Measurements from ENCODE around the gene NT5DC1. TPM values are rescaled to one million over a fixed set of nuclear protein-coding genes. Genes with fewer than 3 reads are reported as not detected.
"Not testable (repeated sequence)": the region's sequence is repeated elsewhere in the genome, so short reads cannot be mapped to it uniquely, and the experiment has no call there.

Gene NT5DC1
- total and polyA plus RNA-seq, 10 of the 15 experiments (the other 5 are each of a cell fraction or from before 2014, with no cell fraction given): 40.8 to 140 (median 66.8) TPM

- Histone ChIP-seq H3K27me3 (replicated peaks in 1 of 2; ENCODE audit: control insufficient read depth in 2 of 2, insufficient read depth in 2 of 2, low read length in 1 of 2) (no peaks in the 10 kb centered on the region), H3K4me1 (ENCODE audit: control insufficient read depth, insufficient read depth, low read length) (no peaks in the 10 kb centered on the region), H3K79me2 (ENCODE audit: control insufficient read depth, insufficient read depth, low read length) (peaks cover 29% of the 10 kb centered on the region), H3K4me2 (ENCODE audit: control insufficient read depth, insufficient read depth) (no peak overlapping the region), H3K9ac (ENCODE audit: control insufficient read depth, insufficient read depth, low read length) (no peak overlapping the region), H3K9me3 (replicated peaks; ENCODE audit: control insufficient read depth, insufficient read depth, low read length) (no peaks in the 10 kb centered on the region; the same call in 2 of the 3 replicates), H3K4me3 (no peak overlapping the region), H2AFZ (ENCODE audit: control insufficient read depth, low read depth, low read length) (no peak overlapping the region), H4K20me1 (ENCODE audit: control insufficient read depth, insufficient read depth) (no peaks in the 10 kb centered on the region), H3K36me3 (ENCODE audit: control insufficient read depth in 2 of 2, insufficient read depth in 2 of 2, low read length in 1 of 2) (no peaks in the 10 kb centered on the region), H3K27ac (ENCODE audit: control insufficient read depth, insufficient read depth) (no peak overlapping the region)
- TF ChIP-seq NFXL1 (IDR thresholded peaks at IDR 0.05; ENCODE audit: borderline replicate concordance) (no peak), TAF1 (IDR thresholded peaks at IDR 0.05; ENCODE audit: borderline replicate concordance, low read depth, low read length) (no peak)
- BruUV-seq (replicated peaks): no TSS peak
- intact Hi-C loops (cut with micrococcal nuclease; ENCODE audit: unreplicated experiment): no loop called here
- SMC1A ChIA-PET (ENCODE audit: uncharacterized antibody, unreplicated experiment): interaction anchor here (0.9 to 1.5 kb wide), 3 partner anchors 15 to 282 kb away, joined by 3 to 5 read pairs (median 3); no protein-coding TSS in a partner anchor
- CTCF ChIA-PET: interaction anchor here (0.6 to 1.7 kb wide), 6 partner anchors 11 to 288 kb away, joined by 3 to 6 read pairs (median 4); partner anchors contain the start of gene RWDD1
- 35% methylated on average over 2 of the region's 2 CpGs for WGBS (ENCODE audit: insufficient coverage, insufficient replicate concordance, low lambda C conversion rate, missing lambda C conversion rate)
- RAD21 ChIA-PET (ENCODE audit: unreplicated experiment): no interaction called here
- in situ Hi-C loops (cut with MboI): no loop called here
- POLR2A ChIA-PET: interaction anchor here (0.8 kb wide), 1 partner anchor 26 kb away, joined by 3 read pairs; no protein-coding TSS in a partner anchor
- FAIRE-seq (no peak), DNase-seq (ENCODE audit: low read depth, low spot score) (no peak), ATAC-seq (no peak)
Measured at GRCh38 chr6:116282698-116283097, 182.0 kb downstream of the NT5DC1 start.

- Histone ChIP-seq H3K36me3 (ENCODE audit: control insufficient read depth in 2 of 2, insufficient read depth in 2 of 2, low read length in 1 of 2) (no peaks in the 10 kb centered on the region), H3K4me3 (no peak overlapping the region), H3K4me1 (ENCODE audit: control insufficient read depth, insufficient read depth, low read length) (no peaks in the 10 kb centered on the region), H4K20me1 (ENCODE audit: control insufficient read depth, insufficient read depth) (no peaks in the 10 kb centered on the region), H2AFZ (ENCODE audit: control insufficient read depth, low read depth, low read length) (no peak overlapping the region), H3K27me3 (replicated peaks in 1 of 2; ENCODE audit: control insufficient read depth in 2 of 2, insufficient read depth in 2 of 2, low read length in 1 of 2) (no peaks in the 10 kb centered on the region), H3K9ac (ENCODE audit: control insufficient read depth, insufficient read depth, low read length) (no peak overlapping the region), H3K79me2 (ENCODE audit: control insufficient read depth, insufficient read depth, low read length) (peaks cover 24% of the 10 kb centered on the region), H3K4me2 (ENCODE audit: control insufficient read depth, insufficient read depth) (no peak overlapping the region), H3K9me3 (replicated peaks; ENCODE audit: control insufficient read depth, insufficient read depth, low read length) (no peaks in the 10 kb centered on the region; the same call in 2 of the 3 replicates), H3K27ac (ENCODE audit: control insufficient read depth, insufficient read depth) (no peak overlapping the region)
- ATAC-seq (no peak), FAIRE-seq (no peak), DNase-seq (ENCODE audit: low read depth, low spot score) (no peak)
- SMC1A ChIA-PET (ENCODE audit: uncharacterized antibody, unreplicated experiment): interaction anchor here (1.0 to 1.5 kb wide), 2 partner anchors 15 to 282 kb away, joined by 3 to 5 read pairs; no protein-coding TSS in a partner anchor
- CTCF ChIA-PET: interaction anchor here (0.6 to 1.7 kb wide), 6 partner anchors 10 to 288 kb away, joined by 3 to 6 read pairs (median 4); partner anchors contain the start of gene RWDD1
- intact Hi-C loops (cut with micrococcal nuclease; ENCODE audit: unreplicated experiment) (no loop called here), in situ Hi-C loops (cut with MboI) (no loop called here)
- POLR2A ChIA-PET: no interaction called here
- BruUV-seq (replicated peaks): no TSS peak
- RAD21 ChIA-PET (ENCODE audit: unreplicated experiment): no interaction called here
- WGBS (ENCODE audit: insufficient coverage, insufficient replicate concordance, low lambda C conversion rate, missing lambda C conversion rate): 92% methylated on average over 1 of the region's 1 CpG
- TF ChIP-seq NR2C1 (IDR thresholded peaks at IDR 0.05): no peak
- TF ChIP-seq IRF3 (IDR thresholded peaks at IDR 0.05): no peak
- no peak for TF ChIP-seq RELB (IDR thresholded peaks at IDR 0.05; ENCODE audit: low read depth)
- no peak for TF ChIP-seq HCFC1 (IDR thresholded peaks at IDR 0.05; ENCODE audit: low read length)
Measured at GRCh38 chr6:116283191-116283590, 182.5 kb downstream of the NT5DC1 start.

- H3K9ac ChIP-seq (ENCODE audit: control insufficient read depth, insufficient read depth, low read length); POLR2A ChIA-PET; H3K4me2 ChIP-seq (ENCODE audit: control insufficient read depth, insufficient read depth); H3K4me3 ChIP-seq; RAD21 ChIA-PET (ENCODE audit: unreplicated experiment); DNase-seq (ENCODE audit: low read depth, low spot score); FAIRE-seq; H3K27ac ChIP-seq (ENCODE audit: control insufficient read depth, insufficient read depth); H2AFZ ChIP-seq (ENCODE audit: control insufficient read depth, low read depth, low read length); in situ Hi-C loops (cut with MboI); H3K27me3 ChIP-seq (replicated peaks in 1 of 2; ENCODE audit: control insufficient read depth in 2 of 2, insufficient read depth in 2 of 2, low read length in 1 of 2); H3K4me1 ChIP-seq (ENCODE audit: control insufficient read depth, insufficient read depth, low read length); H3K36me3 ChIP-seq (ENCODE audit: control insufficient read depth in 2 of 2, insufficient read depth in 2 of 2, low read length in 1 of 2); CTCF ChIA-PET; H4K20me1 ChIP-seq (ENCODE audit: control insufficient read depth, insufficient read depth); BruUV-seq (replicated peaks); H3K79me2 ChIP-seq (ENCODE audit: control insufficient read depth, insufficient read depth, low read length); H3K9me3 ChIP-seq (replicated peaks; ENCODE audit: control insufficient read depth, insufficient read depth, low read length); ATAC-seq: not testable (repeated sequence)
- SMC1A ChIA-PET (ENCODE audit: uncharacterized antibody, unreplicated experiment): interaction anchor here (3.4 to 3.8 kb wide), 2 partner anchors 116 to 166 kb away, joined by 9 to 25 read pairs; no protein-coding TSS in a partner anchor
- intact Hi-C loops (cut with micrococcal nuclease; ENCODE audit: unreplicated experiment): loop anchor here (5.0 kb wide), 2 partner anchors 87 to 122 kb away; partner anchors contain the start of gene DSE
- 83% methylated on average over 4 of the region's 4 CpGs for WGBS (ENCODE audit: insufficient coverage, insufficient replicate concordance, low lambda C conversion rate, missing lambda C conversion rate)
Measured at GRCh38 chr6:116284984-116285383, 184.3 kb downstream of the NT5DC1 start.

All from GM12878 (cell line).